ENCODE data around the gene HPS5.
"Not testable (repeated sequence)": the region's sequence is repeated elsewhere in the genome, so short reads cannot be mapped to it uniquely, and the experiment has no call there.

Gene HPS5

DNA sequence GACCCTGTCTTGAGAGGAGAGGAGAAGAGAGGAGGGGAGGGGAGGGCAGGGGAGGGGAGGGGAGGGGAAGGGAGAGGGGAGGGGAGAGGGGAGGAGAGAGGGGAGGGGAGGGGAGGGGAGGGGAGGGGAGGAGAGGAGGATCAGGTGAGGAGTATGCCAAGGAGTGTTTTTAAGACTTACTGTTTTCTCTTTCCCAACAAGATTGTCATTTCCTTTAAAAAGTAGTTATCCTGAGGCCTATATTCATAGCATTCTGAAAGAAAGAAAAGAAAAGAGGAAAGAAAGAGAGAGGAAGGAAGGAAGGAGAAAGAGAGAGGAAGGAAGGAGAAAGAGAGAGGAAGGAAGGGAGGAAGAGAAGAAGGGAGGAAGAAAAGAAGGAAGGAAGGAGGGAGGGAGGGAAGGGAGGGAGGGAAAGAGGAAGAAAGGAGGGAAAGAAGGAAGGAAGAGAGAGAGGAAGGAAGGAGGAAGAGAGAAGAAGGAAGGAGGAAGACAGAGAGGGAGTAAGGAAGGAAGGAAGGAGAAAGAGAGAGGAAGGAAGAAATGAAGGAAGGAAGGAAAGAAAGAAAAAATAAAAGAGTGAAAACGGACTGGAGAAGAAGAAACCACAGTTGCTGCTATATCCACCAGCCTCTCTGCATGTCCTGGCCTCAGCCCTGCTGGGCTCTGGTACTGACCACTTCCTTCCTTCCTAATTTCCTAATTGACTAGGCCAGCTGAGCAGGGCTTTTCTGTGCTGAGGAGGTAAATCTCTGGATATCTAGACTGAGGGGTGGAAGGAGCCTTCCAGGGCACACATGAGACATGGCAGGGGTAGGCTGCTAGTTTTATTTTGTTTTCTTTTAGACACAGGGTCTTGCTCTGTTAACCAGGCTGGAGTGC is 57.0 kb downstream of the HPS5 start:
- Histone ChIP-seq H3K36me3 (ENCODE audit: control insufficient read depth in 5 of 5, insufficient read depth in 5 of 5, low read length in 5 of 5) (no peaks in the 10 kb centered on the region), H3K9me3 (ENCODE audit: control insufficient read depth in 5 of 5, low read length in 5 of 5) (no peaks in the 10 kb centered on the region), H3K27ac (ENCODE audit: low read depth, low read length) (no peak overlapping the region), H3K4me1 (ENCODE audit: control insufficient read depth in 5 of 5, insufficient read depth in 5 of 5, low read length in 5 of 5) (peaks cover 0 to 9% (median 2%) of the 10 kb centered on the region in 5 donors), H3K4me3 (ENCODE audit: low read depth in 1 of 5, low read length in 5 of 5) (no peak overlapping the region), H3K9ac (ENCODE audit: low read length in 5 of 5) (peak overlapping the region in 1 of 5 donors; percentile 6), H3K27me3 (ENCODE audit: control insufficient read depth in 5 of 5, insufficient read depth in 4 of 5, low read length in 5 of 5) (no peaks in the 10 kb centered on the region)

- Histone ChIP-seq H3K9me3 (ENCODE audit: control insufficient read depth in 5 of 5, low read length in 5 of 5) (no peaks in the 10 kb centered on the region), H3K4me3 (ENCODE audit: low read depth in 1 of 5, low read length in 5 of 5) (no peak overlapping the region), H3K27ac (ENCODE audit: low read depth, low read length) (no peak overlapping the region), H3K36me3 (ENCODE audit: control insufficient read depth in 5 of 5, insufficient read depth in 5 of 5, low read length in 5 of 5) (no peaks in the 10 kb centered on the region), H3K9ac (ENCODE audit: low read length in 5 of 5) (no peak overlapping the region), H3K27me3 (ENCODE audit: control insufficient read depth in 5 of 5, insufficient read depth in 4 of 5, low read length in 5 of 5) (no peaks in the 10 kb centered on the region), H3K4me1 (ENCODE audit: control insufficient read depth in 5 of 5, insufficient read depth in 5 of 5, low read length in 5 of 5) (peaks cover 0 to 13% (median 2%) of the 10 kb centered on the region in 5 donors)
Measured at GRCh38 chr11:18264035-18264434, 57.9 kb downstream of the HPS5 start.

- H3K27me3 ChIP-seq (ENCODE audit: control insufficient read depth in 5 of 5, insufficient read depth in 4 of 5, low read length in 5 of 5); H3K9ac ChIP-seq (ENCODE audit: low read length in 5 of 5); H3K4me3 ChIP-seq (ENCODE audit: low read depth in 1 of 5, low read length in 5 of 5); H3K36me3 ChIP-seq (ENCODE audit: control insufficient read depth in 5 of 5, insufficient read depth in 5 of 5, low read length in 5 of 5); H3K27ac ChIP-seq (ENCODE audit: low read depth, low read length); H3K9me3 ChIP-seq (ENCODE audit: control insufficient read depth in 5 of 5, low read length in 5 of 5): not testable (repeated sequence)
- peaks cover 0 to 15% (median 2%) of the 10 kb centered on the region in 5 donors for H3K4me1 ChIP-seq (ENCODE audit: control insufficient read depth in 5 of 5, insufficient read depth in 5 of 5, low read length in 5 of 5)
Measured at GRCh38 chr11:18262681-18263350, 59.1 kb downstream of the HPS5 start.

GRCh38 chr11:18261721-18262120 is 60.2 kb downstream of the HPS5 start:
- no peaks in the 10 kb centered on the region for H3K27me3 ChIP-seq (ENCODE audit: control insufficient read depth in 5 of 5, insufficient read depth in 4 of 5, low read length in 5 of 5)
- no peak overlapping the region for H3K9ac ChIP-seq (ENCODE audit: low read length in 5 of 5)
- H3K36me3 ChIP-seq (ENCODE audit: control insufficient read depth in 5 of 5, insufficient read depth in 5 of 5, low read length in 5 of 5): no peaks in the 10 kb centered on the region
- H3K27ac ChIP-seq (ENCODE audit: low read depth, low read length): no peak overlapping the region
- H3K4me1 ChIP-seq (ENCODE audit: control insufficient read depth in 5 of 5, insufficient read depth in 5 of 5, low read length in 5 of 5): peaks cover 0 to 15% (median 2%) of the 10 kb centered on the region in 5 donors
- no peak overlapping the region for H3K4me3 ChIP-seq (ENCODE audit: low read depth in 1 of 5, low read length in 5 of 5)
- no peaks in the 10 kb centered on the region for H3K9me3 ChIP-seq (ENCODE audit: control insufficient read depth in 5 of 5, low read length in 5 of 5)

DNA sequence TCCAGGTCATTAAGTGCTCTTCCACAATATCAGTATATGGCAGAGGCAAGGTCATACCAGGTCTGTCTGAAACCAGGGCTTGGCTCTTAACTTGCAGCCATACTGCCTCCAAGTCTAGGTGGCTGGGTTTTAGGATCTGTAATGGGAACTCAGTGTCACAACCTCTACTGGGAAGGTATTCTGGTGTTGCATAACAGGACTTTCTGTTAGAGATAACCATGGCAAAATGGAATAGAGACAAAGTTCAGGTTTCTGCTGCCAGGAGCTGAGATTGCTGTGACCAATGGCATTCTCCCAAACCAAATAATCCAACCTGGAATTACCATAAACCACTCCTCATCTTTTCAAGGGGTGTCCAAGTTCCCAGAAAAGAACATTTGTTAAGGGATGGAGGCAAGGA is 62.7 kb downstream of the HPS5 start:
- no peaks in the 10 kb centered on the region for H3K9me3 ChIP-seq (ENCODE audit: control insufficient read depth in 5 of 5, low read length in 5 of 5)
- H3K27me3 ChIP-seq (ENCODE audit: control insufficient read depth in 5 of 5, insufficient read depth in 4 of 5, low read length in 5 of 5): no peaks in the 10 kb centered on the region
- H3K36me3 ChIP-seq (ENCODE audit: control insufficient read depth in 5 of 5, insufficient read depth in 5 of 5, low read length in 5 of 5): no peaks in the 10 kb centered on the region
- peaks cover 0 to 16% (median 3%) of the 10 kb centered on the region in 5 donors for H3K4me1 ChIP-seq (ENCODE audit: control insufficient read depth in 5 of 5, insufficient read depth in 5 of 5, low read length in 5 of 5)
- H3K4me3 ChIP-seq (ENCODE audit: low read depth in 1 of 5, low read length in 5 of 5): no peak overlapping the region
- H3K9ac ChIP-seq (ENCODE audit: low read length in 5 of 5): no peak overlapping the region
- no peak overlapping the region for H3K27ac ChIP-seq (ENCODE audit: low read depth, low read length)

DNA sequence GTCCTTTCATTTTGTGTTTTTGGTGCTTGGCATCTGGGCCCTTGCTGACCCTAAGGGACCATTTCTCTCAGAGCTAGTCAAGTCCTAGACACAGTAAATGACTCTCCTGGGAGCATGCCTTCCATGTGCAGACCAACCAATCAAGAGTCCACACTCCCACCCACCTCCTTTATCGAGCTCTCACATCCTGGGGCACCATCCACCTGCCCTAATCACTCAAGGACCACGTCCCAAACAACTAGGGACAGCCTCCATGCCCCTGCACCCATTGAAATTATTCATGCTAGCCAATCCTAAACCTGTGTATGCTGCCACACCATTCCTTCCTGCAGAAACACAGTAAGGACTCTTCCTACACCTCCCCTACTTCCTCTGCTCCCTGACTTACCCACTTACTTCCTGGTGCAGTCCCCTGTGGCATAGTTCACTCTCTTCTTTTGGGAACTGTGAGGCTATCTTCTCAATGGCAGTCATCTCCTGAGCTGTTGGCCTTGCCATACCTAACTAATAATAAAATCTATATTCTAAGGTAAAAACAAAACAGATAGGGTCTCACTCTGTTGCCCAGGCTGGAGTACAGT is 67.1 kb downstream of the HPS5 start:
- H3K4me3 ChIP-seq (ENCODE audit: low read depth in 1 of 5, low read length in 5 of 5): no peak overlapping the region
- H3K27me3 ChIP-seq (ENCODE audit: control insufficient read depth in 5 of 5, insufficient read depth in 4 of 5, low read length in 5 of 5): no peaks in the 10 kb centered on the region
- H3K9me3 ChIP-seq (ENCODE audit: control insufficient read depth in 5 of 5, low read length in 5 of 5): no peaks in the 10 kb centered on the region
- no peak overlapping the region for H3K9ac ChIP-seq (ENCODE audit: low read length in 5 of 5)
- no peak overlapping the region for H3K27ac ChIP-seq (ENCODE audit: low read depth, low read length)
- H3K36me3 ChIP-seq (ENCODE audit: control insufficient read depth in 5 of 5, insufficient read depth in 5 of 5, low read length in 5 of 5): no peaks in the 10 kb centered on the region
- peaks cover 0 to 27% (median 13%) of the 10 kb centered on the region in 5 donors for H3K4me1 ChIP-seq (ENCODE audit: control insufficient read depth in 5 of 5, insufficient read depth in 5 of 5, low read length in 5 of 5)

- Histone ChIP-seq H3K9me3 (ENCODE audit: control insufficient read depth in 5 of 5, low read length in 5 of 5) (no peaks in the 10 kb centered on the region), H3K4me1 (ENCODE audit: control insufficient read depth in 5 of 5, insufficient read depth in 5 of 5, low read length in 5 of 5) (peaks cover 0 to 25% (median 18%) of the 10 kb centered on the region in 5 donors), H3K4me3 (ENCODE audit: low read depth in 1 of 5, low read length in 5 of 5) (no peak overlapping the region), H3K9ac (ENCODE audit: low read length in 5 of 5) (no peak overlapping the region), H3K27ac (ENCODE audit: low read depth, low read length) (no peak overlapping the region), H3K36me3 (ENCODE audit: control insufficient read depth in 5 of 5, insufficient read depth in 5 of 5, low read length in 5 of 5) (no peaks in the 10 kb centered on the region), H3K27me3 (ENCODE audit: control insufficient read depth in 5 of 5, insufficient read depth in 4 of 5, low read length in 5 of 5) (no peaks in the 10 kb centered on the region)
Measured at GRCh38 chr11:18253778-18254338, 68.1 kb downstream of the HPS5 start.

GRCh38 chr11:18253233-18253632 is 68.7 kb downstream of the HPS5 start:
- Histone ChIP-seq H3K9ac (ENCODE audit: low read length in 5 of 5) (no peak overlapping the region), H3K9me3 (ENCODE audit: control insufficient read depth in 5 of 5, low read length in 5 of 5) (no peaks in the 10 kb centered on the region), H3K4me1 (ENCODE audit: control insufficient read depth in 5 of 5, insufficient read depth in 5 of 5, low read length in 5 of 5) (peaks cover 0 to 29% (median 22%) of the 10 kb centered on the region in 5 donors), H3K27me3 (ENCODE audit: control insufficient read depth in 5 of 5, insufficient read depth in 4 of 5, low read length in 5 of 5) (no peaks in the 10 kb centered on the region), H3K4me3 (ENCODE audit: low read depth in 1 of 5, low read length in 5 of 5) (no peak overlapping the region), H3K27ac (ENCODE audit: low read depth, low read length) (no peak overlapping the region), H3K36me3 (ENCODE audit: control insufficient read depth in 5 of 5, insufficient read depth in 5 of 5, low read length in 5 of 5) (no peaks in the 10 kb centered on the region)

DNA sequence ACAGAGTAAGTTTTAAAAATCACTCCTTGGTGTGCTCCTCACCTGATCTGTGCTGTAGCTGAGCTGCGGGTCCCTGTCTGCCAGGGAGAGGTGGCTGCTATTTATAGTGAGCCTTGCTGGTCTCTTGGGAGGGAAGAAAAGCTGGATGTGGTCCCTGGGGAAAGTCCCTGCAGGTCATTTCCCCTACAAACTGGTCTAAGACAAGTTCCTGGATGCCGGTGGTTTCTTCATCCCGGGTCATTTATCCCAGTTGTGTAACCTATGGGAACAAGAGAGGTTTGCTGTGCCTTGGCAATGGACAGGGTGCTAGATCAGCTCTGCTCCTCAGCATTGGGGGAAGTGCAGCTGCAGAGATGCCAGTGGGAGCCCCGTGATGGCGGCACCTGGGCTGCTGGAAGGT is 73.4 kb downstream of the HPS5 start, which contains the start of gene SAA2:
SAA2 (minus strand) TSS at position 108 of the 400 bp plus-strand sequence. CDS start 657 bp downstream, outside the sequence.
- Histone ChIP-seq H3K9ac (ENCODE audit: low read length in 5 of 5) (peak within 1 kb of the TSS in 1 of 5 donors; percentile 12), H3K27me3 (ENCODE audit: control insufficient read depth in 5 of 5, insufficient read depth in 4 of 5, low read length in 5 of 5) (no peaks in the 10 kb centered on the region), H3K9me3 (ENCODE audit: control insufficient read depth in 5 of 5, low read length in 5 of 5) (peaks cover 0 to 3% (median 0%) of the 10 kb centered on the region in 5 donors), H3K4me3 (ENCODE audit: low read depth in 1 of 5, low read length in 5 of 5) (no peak within 1 kb of the TSS), H3K4me1 (ENCODE audit: control insufficient read depth in 5 of 5, insufficient read depth in 5 of 5, low read length in 5 of 5) (peaks cover 0 to 17% (median 14%) of the 10 kb centered on the region in 5 donors), H3K27ac (ENCODE audit: low read depth, low read length) (no peak within 1 kb of the TSS), H3K36me3 (ENCODE audit: control insufficient read depth in 5 of 5, insufficient read depth in 5 of 5, low read length in 5 of 5) (no peaks in the 10 kb centered on the region)
